Ishikawa (cell line): ENCODE measurements around the gene SELENOM.
A peak's percentile ranks its signal among the peaks of the same experiment; 100 is the strongest.

Source experiments
- CEBPB ChIP-seq: IDR thresholded peaks from 2 replicates; pipeline ENCODE4 v1.6.1; 2012
- CREB1 ChIP-seq: IDR thresholded peaks from 2 replicates; pipeline ENCODE4 v1.6.1; 2012; ENCODE audit warnings: low read depth
- EGR1 ChIP-seq: IDR thresholded peaks from 2 replicates; pipeline ENCODE4 v1.6.1; 2012
- EP300 ChIP-seq: IDR thresholded peaks from 2 replicates; pipeline ENCODE4 v1.6.1; 2012; ENCODE audit warnings: borderline replicate concordance
- FOXM1 ChIP-seq: IDR thresholded peaks from 2 replicates; pipeline ENCODE4 v1.6.1; 2012; ENCODE audit warnings: low read depth, borderline replicate concordance
- NFIC ChIP-seq: IDR thresholded peaks from 2 replicates; pipeline ENCODE4 v1.6.1; 2012
- RAD21 ChIP-seq: IDR thresholded peaks from 2 replicates; pipeline ENCODE4 v1.6.1; 2012; ENCODE audit warnings: low read depth
- TAF1 ChIP-seq: IDR thresholded peaks from 2 replicates; pipeline ENCODE4 v1.6.1; 2012; ENCODE audit warnings: low read depth, mild to moderate bottlenecking
- TCF12 ChIP-seq: IDR thresholded peaks from 2 replicates; pipeline ENCODE4 v1.6.1; 2012; ENCODE audit warnings: low read depth
- TEAD4 ChIP-seq: IDR thresholded peaks from 2 replicates; pipeline ENCODE4 v1.6.1; 2012
- USF1 ChIP-seq: IDR thresholded peaks from 2 replicates; pipeline ENCODE4 v1.6.1; 2012
- YY1 ChIP-seq: IDR thresholded peaks from 2 replicates; pipeline ENCODE4 v1.6.1; 2012; ENCODE audit warnings: low read depth
- ZBTB7A ChIP-seq: IDR thresholded peaks from 2 replicates; pipeline ENCODE4 v1.6.1; 2012; ENCODE audit warnings: low read depth
- TF ChIP-seq, protein P1 (sequence below): IDR thresholded peaks from 2 replicates; pipeline ENCODE4 v1.6.1; 2012; ENCODE audit warnings: low read depth, mild to moderate bottlenecking
- TF ChIP-seq, protein P2 (sequence below): IDR thresholded peaks from 2 replicates; pipeline ENCODE4 v1.6.1; 2012

Gene SELENOM

GRCh38 chr22:31130873-31131272 is 23.5 kb upstream of the SELENOM start:
- TF ChIP-seq CREB1 (no peak), FOXM1 (no peak), TAF1 (no peak), USF1 (peak; percentile 64; the same call in 1 of the 2 replicates), RAD21 (no peak), EGR1 (no peak), EP300 (no peak), CEBPB (0 out of 2 replicates have a peak, but pooled peaks have one; percentile 24), TEAD4 (no peak), TCF12 (no peak), ZBTB7A (no peak), NFIC (peak; percentile 41; the same call in 1 of the 2 replicates), YY1 (no peak)
- TF ChIP-seq, protein P1, sequence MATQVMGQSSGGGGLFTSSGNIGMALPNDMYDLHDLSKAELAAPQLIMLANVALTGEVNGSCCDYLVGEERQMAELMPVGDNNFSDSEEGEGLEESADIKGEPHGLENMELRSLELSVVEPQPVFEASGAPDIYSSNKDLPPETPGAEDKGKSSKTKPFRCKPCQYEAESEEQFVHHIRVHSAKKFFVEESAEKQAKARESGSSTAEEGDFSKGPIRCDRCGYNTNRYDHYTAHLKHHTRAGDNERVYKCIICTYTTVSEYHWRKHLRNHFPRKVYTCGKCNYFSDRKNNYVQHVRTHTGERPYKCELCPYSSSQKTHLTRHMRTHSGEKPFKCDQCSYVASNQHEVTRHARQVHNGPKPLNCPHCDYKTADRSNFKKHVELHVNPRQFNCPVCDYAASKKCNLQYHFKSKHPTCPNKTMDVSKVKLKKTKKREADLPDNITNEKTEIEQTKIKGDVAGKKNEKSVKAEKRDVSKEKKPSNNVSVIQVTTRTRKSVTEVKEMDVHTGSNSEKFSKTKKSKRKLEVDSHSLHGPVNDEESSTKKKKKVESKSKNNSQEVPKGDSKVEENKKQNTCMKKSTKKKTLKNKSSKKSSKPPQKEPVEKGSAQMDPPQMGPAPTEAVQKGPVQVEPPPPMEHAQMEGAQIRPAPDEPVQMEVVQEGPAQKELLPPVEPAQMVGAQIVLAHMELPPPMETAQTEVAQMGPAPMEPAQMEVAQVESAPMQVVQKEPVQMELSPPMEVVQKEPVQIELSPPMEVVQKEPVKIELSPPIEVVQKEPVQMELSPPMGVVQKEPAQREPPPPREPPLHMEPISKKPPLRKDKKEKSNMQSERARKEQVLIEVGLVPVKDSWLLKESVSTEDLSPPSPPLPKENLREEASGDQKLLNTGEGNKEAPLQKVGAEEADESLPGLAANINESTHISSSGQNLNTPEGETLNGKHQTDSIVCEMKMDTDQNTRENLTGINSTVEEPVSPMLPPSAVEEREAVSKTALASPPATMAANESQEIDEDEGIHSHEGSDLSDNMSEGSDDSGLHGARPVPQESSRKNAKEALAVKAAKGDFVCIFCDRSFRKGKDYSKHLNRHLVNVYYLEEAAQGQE: no peak
- TF ChIP-seq, protein P2, sequence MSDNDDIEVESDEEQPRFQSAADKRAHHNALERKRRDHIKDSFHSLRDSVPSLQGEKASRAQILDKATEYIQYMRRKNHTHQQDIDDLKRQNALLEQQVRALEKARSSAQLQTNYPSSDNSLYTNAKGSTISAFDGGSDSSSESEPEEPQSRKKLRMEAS: no peak

GRCh38 chr22:31128156-31128555 is 20.8 kb upstream of the SELENOM start:
- TF ChIP-seq TAF1: no peak
- no peak for TF ChIP-seq ZBTB7A
- no peak for TF ChIP-seq RAD21
- no peak for TF ChIP-seq EGR1
- TF ChIP-seq NFIC: no peak
- no peak for TF ChIP-seq EP300
- no peak for TF ChIP-seq YY1
- no peak for TF ChIP-seq FOXM1

DNA sequence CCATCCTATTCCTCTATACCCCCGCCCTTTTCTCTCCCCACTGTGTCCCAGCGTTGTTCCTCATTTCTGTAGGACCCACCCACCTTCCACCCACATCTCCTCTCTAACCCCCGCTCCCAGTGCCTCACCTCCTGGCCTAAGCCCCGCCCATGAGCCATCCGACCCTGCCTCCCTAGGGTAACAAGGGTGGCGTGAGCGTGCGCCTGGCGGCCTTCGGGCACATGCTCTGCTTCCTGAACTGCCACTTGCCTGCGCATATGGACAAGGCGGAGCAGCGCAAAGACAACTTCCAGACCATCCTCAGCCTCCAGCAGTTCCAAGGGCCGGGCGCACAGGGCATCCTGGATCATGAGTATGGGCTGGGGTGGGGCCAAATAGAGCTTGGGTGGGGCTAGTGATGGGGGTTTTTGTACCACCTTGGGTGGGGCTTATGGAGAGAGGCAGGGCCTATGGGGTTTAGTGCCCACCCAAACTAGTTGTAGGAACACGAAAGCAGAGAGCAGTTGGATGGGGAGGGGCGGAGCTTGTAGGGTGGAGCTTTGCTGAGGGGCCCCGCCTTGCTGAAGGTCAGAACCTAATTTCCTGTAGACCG is 19.9 kb upstream of the SELENOM start:
- TF ChIP-seq USF1 (no peak), TEAD4 (no peak), TAF1 (no peak), FOXM1 (no peak), YY1 (no peak), CEBPB (no peak), EP300 (no peak), CREB1 (no peak), NFIC (no peak), TCF12 (no peak), EGR1 (no peak), ZBTB7A (no peak), RAD21 (no peak)
- TF ChIP-seq, protein P1: no peak
- TF ChIP-seq, protein P2: no peak

DNA sequence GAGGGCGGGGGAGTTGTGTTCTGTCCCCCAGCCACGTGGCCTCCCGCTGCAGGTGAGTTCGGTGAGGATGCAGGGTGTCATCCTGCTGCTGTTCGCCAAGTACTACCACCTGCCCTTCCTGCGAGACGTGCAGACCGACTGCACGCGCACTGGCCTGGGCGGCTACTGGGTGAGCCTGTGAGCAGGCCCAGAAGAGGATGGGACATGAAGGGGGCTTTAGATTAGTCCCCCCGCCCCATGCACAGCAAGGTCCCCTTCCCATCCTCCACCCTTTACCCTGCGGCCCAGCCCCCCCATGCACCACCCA is 19.5 kb upstream of the SELENOM start:
- TF ChIP-seq CEBPB (no peak), CREB1 (no peak), ZBTB7A (no peak), YY1 (no peak), EP300 (no peak)
- TF ChIP-seq, protein P2: no peak
- TF ChIP-seq, protein P1: no peak
